Measurements from ENCODE around the gene UBA5. TPM values are rescaled to one million over a fixed set of nuclear protein-coding genes. Genes with fewer than 3 reads are reported as not detected.

UBA5 gene
- total and polyA plus RNA-seq, 2 of the 13 experiments (the other 11 are each of a cell fraction or from before 2014, with no cell fraction given) = 30.2 to 46.8 TPM

DNA sequence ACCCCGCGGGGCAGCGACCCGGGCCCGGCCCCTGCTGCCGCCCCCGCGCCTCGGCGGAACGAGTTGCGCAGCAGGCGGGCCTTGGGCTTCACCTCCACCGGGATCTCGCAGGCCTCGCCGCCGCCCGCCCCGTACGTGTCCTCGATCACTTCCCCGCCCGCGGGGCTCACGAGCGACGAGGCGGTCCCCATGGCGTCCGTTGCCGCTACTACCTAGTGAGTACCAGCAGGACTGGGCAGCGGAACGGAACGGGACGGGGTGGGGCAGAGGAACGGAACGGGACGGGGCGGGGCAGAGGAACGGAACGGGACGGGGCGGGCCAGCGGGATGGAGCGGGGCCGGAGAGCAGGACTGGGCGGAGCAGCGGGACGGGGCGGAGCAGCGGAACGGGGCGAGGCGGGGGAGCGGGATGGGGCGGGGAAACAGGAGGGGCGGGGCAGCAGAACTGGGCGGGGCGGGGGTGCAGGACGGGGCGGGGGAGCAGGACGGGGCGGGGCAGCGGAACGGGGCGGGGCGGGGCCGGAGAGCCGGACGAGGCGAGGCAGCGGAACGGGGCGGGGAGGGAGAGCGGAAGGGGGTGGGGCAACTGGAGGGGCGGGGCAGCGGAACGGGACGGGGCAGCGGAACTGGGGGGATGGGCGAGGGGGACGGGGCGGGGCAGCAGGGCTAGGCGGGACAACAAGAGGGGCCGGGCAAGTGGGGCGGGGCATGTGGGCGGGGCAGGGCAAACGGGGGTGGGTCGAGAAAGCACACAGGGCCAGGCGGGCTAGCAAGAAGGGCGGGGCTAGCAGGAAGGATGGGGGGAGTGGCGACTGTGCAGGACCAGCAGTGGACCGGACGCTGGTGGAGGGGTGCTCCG is 62.3 kb downstream of the UBA5 start, which contains the start of gene NPHP3 (continued):
- TF ChIP-seq, protein P1, sequence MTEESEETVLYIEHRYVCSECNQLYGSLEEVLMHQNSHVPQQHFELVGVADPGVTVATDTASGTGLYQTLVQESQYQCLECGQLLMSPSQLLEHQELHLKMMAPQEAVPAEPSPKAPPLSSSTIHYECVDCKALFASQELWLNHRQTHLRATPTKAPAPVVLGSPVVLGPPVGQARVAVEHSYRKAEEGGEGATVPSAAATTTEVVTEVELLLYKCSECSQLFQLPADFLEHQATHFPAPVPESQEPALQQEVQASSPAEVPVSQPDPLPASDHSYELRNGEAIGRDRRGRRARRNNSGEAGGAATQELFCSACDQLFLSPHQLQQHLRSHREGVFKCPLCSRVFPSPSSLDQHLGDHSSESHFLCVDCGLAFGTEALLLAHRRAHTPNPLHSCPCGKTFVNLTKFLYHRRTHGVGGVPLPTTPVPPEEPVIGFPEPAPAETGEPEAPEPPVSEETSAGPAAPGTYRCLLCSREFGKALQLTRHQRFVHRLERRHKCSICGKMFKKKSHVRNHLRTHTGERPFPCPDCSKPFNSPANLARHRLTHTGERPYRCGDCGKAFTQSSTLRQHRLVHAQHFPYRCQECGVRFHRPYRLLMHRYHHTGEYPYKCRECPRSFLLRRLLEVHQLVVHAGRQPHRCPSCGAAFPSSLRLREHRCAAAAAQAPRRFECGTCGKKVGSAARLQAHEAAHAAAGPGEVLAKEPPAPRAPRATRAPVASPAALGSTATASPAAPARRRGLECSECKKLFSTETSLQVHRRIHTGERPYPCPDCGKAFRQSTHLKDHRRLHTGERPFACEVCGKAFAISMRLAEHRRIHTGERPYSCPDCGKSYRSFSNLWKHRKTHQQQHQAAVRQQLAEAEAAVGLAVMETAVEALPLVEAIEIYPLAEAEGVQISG (CRISPR knock-in tag; IDR thresholded peaks at IDR 0.05) = peak; percentile 30
- TF ChIP-seq HDAC2 (CRISPR knock-in tag; IDR thresholded peaks at IDR 0.05) (no peak; the same call in 1 of the 2 replicates), TOE1 (CRISPR knock-in tag; IDR thresholded peaks at IDR 0.05) (no peak; the same call in 1 of the 2 replicates), PRMT3 (CRISPR knock-in tag; IDR thresholded peaks at IDR 0.05; ENCODE audit: borderline replicate concordance, low read depth) (no peak), ONECUT2 (CRISPR knock-in tag; IDR thresholded peaks at IDR 0.05) (no peak), TP53 (CRISPR knock-in tag; conservative IDR thresholded peaks at IDR 0.05) (no peak), ZNF598 (CRISPR knock-in tag; IDR thresholded peaks at IDR 0.05; ENCODE audit: borderline replicate concordance) (no peak), ZNF430 (CRISPR knock-in tag; IDR thresholded peaks at IDR 0.05) (peak; percentile 68; the same call in 1 of the 2 replicates), ZNF138 (CRISPR knock-in tag; IDR thresholded peaks at IDR 0.05; ENCODE audit: low read depth) (no peak), SP2 (CRISPR knock-in tag; IDR thresholded peaks at IDR 0.05) (no peak), BORCS8-MEF2B (CRISPR knock-in tag; IDR thresholded peaks at IDR 0.05) (peak; percentile 60), AGO1 (IDR thresholded peaks at IDR 0.05; ENCODE audit: low read depth, low read length, poor library complexity, severe bottlenecking) (no peak), KDM2A (CRISPR knock-in tag; IDR thresholded peaks at IDR 0.05; ENCODE audit: borderline replicate concordance, low read depth) (peak; percentile 59; the same call in 1 of the 2 replicates), LCORL (IDR thresholded peaks at IDR 0.05) (no peak), LCORL (CRISPR knock-in tag; IDR thresholded peaks at IDR 0.05) (peak; percentile 77; the same call in 1 of the 2 replicates), HNF4A (CRISPR knock-in tag; IDR thresholded peaks at IDR 0.05) (no peak), YEATS4 (CRISPR knock-in tag; IDR thresholded peaks at IDR 0.05; ENCODE audit: borderline replicate concordance) (no peak), ZC3H4 (CRISPR knock-in tag; IDR thresholded peaks at IDR 0.05; ENCODE audit: borderline replicate concordance) (no peak)
- TF ChIP-seq, protein P2, sequence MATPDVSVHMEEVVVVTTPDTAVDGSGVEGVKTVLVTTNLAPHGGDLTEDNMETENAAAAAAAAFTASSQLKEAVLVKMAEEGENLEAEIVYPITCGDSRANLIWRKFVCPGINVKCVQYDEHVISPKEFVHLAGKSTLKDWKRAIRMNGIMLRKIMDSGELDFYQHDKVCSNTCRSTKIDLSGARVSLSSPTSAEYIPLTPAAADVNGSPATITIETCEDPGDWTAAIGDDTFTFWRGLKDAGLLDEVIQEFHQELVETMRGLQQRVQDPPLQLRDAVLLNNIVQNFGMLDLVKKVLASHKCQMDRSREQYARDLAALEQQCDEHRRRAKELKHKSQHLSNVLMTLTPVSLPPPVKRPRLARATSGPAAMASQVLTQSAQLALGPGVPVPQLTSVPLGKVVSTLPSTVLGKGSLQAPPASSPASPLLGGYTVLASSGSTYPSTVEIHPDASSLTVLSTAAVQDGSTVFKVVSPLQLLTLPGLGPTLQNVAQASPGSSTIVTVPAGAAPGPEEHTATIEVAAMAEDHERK (CRISPR knock-in tag; IDR thresholded peaks at IDR 0.05; ENCODE audit: low read depth) = no peak
- TF ChIP-seq, protein P3, sequence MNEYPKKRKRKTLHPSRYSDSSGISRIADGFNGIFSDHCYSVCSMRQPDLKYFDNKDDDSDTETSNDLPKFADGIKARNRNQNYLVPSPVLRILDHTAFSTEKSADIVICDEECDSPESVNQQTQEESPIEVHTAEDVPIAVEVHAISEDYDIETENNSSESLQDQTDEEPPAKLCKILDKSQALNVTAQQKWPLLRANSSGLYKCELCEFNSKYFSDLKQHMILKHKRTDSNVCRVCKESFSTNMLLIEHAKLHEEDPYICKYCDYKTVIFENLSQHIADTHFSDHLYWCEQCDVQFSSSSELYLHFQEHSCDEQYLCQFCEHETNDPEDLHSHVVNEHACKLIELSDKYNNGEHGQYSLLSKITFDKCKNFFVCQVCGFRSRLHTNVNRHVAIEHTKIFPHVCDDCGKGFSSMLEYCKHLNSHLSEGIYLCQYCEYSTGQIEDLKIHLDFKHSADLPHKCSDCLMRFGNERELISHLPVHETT (CRISPR knock-in tag; conservative IDR thresholded peaks at IDR 0.05) = peak; percentile 98
- TF ChIP-seq, protein P4, sequence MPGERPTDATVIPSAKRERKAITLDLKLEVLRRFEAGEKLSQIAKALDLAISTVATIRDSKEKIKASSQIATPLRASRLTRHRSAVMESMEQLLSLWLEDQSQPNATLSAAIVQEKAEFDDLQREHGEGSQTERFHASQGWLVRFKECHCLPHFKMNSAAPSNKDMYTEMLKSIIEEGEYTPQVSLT (CRISPR knock-in tag; IDR thresholded peaks at IDR 0.05; ENCODE audit: borderline replicate concordance, low read depth) = no peak
- TF ChIP-seq, protein P5, sequence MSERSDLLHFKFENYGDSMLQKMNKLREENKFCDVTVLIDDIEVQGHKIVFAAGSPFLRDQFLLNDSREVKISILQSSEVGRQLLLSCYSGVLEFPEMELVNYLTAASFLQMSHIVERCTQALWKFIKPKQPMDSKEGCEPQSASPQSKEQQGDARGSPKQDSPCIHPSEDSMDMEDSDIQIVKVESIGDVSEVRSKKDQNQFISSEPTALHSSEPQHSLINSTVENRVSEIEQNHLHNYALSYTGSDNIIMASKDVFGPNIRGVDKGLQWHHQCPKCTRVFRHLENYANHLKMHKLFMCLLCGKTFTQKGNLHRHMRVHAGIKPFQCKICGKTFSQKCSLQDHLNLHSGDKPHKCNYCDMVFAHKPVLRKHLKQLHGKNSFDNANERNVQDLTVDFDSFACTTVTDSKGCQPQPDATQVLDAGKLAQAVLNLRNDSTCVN (CRISPR knock-in tag; IDR thresholded peaks at IDR 0.05; ENCODE audit: borderline replicate concordance) = no peak

Data from HepG2 (cell line).